ENCODE data around the gene RBMS1.

RBMS1 gene

GRCh38 chr2:160278101-160278878 lies 215.3 kb downstream of the RBMS1 start:
- no peak for TF ChIP-seq CTCF (IDR thresholded peaks at IDR 0.05; ENCODE audit: extremely low read depth, insufficient read depth, missing control alignments)
- in situ Hi-C loops (cut with MboI; ENCODE audit: low pct_unique_long_range_greater_than_20kb, low sequenced_read_pairs, unreplicated experiment), result no loop called here
- DNase-seq (ENCODE audit: low spot score), result no peak

GRCh38 chr2:160277151-160277550 lies 216.5 kb downstream of the RBMS1 start:
- no peak for DNase-seq (ENCODE audit: low spot score)

GRCh38 chr2:160275656-160276055 lies 218.0 kb downstream of the RBMS1 start:
- in situ Hi-C loops (cut with MboI; ENCODE audit: low pct_unique_long_range_greater_than_20kb, low sequenced_read_pairs, unreplicated experiment), result no loop called here
- no peak for TF ChIP-seq CTCF (IDR thresholded peaks at IDR 0.05; ENCODE audit: extremely low read depth, insufficient read depth, missing control alignments)

More at GRCh38 chr2:160277151-160277550, 216.5 kb downstream of the RBMS1 start:
- no peak for TF ChIP-seq CTCF (IDR thresholded peaks at IDR 0.05; ENCODE audit: extremely low read depth, insufficient read depth, missing control alignments)
- in situ Hi-C loops (cut with MboI; ENCODE audit: low pct_unique_long_range_greater_than_20kb, low sequenced_read_pairs, unreplicated experiment), result no loop called here

GRCh38 chr2:160271171-160272086 lies 222.2 kb downstream of the RBMS1 start:
- no peak for DNase-seq (ENCODE audit: low spot score)
- TF ChIP-seq CTCF (IDR thresholded peaks at IDR 0.05; ENCODE audit: extremely low read depth, insufficient read depth, missing control alignments), result no peak
- in situ Hi-C loops (cut with MboI; ENCODE audit: low pct_unique_long_range_greater_than_20kb, low sequenced_read_pairs, unreplicated experiment), result no loop called here

More at GRCh38 chr2:160275656-160276055, 218.0 kb downstream of the RBMS1 start:
- no peak for DNase-seq (ENCODE audit: low spot score)

GRCh38 chr2:160270571-160271113 lies 223.0 kb downstream of the RBMS1 start:
- in situ Hi-C loops (cut with MboI; ENCODE audit: low pct_unique_long_range_greater_than_20kb, low sequenced_read_pairs, unreplicated experiment), result no loop called here
- no peak for DNase-seq (ENCODE audit: low spot score)

More at GRCh38 chr2:160270571-160271113, 223.0 kb downstream of the RBMS1 start:
- no peak for TF ChIP-seq CTCF (IDR thresholded peaks at IDR 0.05; ENCODE audit: extremely low read depth, insufficient read depth, missing control alignments)
